ENCODE measurements around the gene TUBGCP5.

TUBGCP5 gene

GRCh38 chr15:22973987-22974386 is 65.4 kb downstream of the TUBGCP5 start:
- DNase-seq: no peak

DNA sequence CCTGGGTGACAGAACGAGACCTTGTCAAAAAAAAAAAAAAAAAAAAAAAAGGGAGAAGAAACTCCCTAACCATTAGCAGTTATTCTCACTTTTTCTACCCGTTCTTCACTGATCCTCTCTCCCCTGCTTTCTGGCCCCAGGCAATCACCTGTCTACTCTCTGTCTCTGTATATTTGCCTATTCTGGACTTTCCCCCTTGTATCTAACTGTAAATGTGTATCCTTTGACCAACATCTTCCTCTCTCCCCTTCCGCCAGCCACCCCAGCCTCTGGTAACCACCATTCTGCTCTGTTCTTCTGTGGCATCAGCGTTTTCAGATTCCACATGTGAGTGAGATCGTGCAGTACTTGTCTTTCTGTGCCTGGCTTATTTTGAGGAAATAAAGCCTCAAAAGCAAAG is 66.1 kb downstream of the TUBGCP5 start:
- no peak for DNase-seq

DNA sequence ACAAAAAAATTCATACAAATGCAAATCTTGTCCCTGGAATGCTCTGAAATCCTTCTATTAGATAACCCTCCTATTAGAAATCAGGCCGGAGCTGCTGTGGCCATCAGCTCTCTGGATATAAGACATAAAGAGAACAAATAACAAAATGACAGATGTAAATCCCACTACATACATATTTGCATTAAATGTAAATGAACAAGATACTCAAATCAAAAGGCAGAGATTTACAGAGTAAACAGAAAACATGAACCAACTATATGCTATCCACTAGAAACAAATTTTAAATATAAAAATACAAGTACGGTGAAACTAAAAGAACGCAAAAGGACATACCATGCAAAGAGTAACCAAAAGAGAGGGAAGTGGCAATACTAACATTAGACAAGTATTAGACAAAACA is 69.9 kb downstream of the TUBGCP5 start:
- no peak for DNase-seq

GRCh38 chr15:22968366-22968765 is 71.0 kb downstream of the TUBGCP5 start:
- DNase-seq: no peak

GRCh38 chr15:22967084-22967770 is 72.1 kb downstream of the TUBGCP5 start:
- no peak for DNase-seq

DNA sequence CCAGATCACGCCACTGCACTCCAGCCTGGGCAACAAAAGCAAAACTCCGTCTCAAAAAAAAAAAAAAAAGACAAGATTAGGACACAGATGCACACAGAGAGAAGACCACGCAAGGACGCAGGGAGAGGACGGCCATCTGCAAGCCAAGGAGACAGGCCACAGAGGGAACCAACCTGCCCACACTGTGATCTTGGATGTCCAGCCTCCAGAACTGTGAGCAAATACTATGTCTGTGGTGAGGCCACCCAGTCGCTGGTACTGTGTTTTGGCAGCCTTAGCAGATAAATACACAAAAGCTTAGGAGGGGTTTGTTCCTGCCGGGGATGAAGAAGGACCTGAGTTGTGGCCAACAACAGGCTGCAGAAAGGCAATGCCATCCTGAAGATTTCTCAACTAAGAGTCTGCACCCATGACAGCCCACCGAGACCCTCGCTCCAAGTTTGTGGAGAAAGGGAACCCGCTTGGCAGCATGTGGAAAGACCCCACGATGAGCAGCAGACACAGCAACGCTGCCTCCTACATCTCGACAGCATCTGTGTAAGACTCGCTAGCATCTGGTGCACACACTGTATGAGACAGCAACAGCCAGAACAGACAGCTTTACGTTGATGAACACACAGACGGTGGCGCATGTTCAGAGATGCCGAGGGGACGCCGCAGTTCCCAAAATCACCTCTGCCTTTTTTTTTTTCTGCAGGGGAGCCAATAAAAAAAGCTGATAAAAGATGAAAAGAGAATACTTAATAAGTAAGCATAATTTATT is 72.9 kb downstream of the TUBGCP5 start:
- DNase-seq: no peak

- no peak for DNase-seq
These were observed 75.7 kb downstream of the TUBGCP5 start for GRCh38 chr15:22963641-22964040.

DNA sequence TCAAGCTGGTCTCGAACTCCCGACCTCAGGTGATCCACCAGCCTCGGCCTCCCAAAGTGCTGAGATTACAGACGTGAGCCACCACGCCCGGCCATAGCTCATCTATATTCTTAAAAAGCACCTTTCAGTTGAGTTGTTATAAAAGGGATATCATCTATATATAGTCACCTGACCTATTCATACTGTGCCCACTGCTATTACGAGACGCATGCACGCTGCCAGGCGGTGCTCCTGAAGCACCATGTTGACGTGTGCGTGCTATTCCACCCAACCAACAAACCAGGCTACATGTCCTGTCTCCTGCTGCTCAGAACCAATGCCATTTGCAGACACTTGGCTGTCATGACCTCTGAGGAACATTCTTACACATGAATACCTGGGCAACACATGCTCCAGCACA is 76.8 kb downstream of the TUBGCP5 start:
- no peak for DNase-seq

DNA sequence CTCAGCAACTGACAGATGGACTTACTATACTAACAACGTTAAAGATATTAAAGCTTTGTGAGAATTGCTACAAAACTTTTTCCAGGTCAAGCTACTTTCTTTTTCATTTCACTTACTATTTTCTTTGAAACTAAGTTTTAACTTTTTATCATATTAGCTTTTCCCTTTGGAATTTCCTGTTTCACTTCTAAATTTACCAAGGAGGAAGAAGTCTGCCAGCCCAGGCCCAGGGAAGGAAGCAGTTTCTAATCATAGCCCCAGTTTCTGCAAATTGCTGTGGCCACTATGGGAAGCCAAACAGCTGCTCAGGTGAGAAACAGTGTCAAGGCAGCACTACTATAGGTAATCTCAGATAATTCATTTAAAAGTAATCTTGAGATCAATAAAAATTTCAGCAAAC is 77.6 kb downstream of the TUBGCP5 start:
- no peak for DNase-seq

GRCh38 chr15:22960556-22960955 is 78.8 kb downstream of the TUBGCP5 start:
- no peak for DNase-seq

- no peak for DNase-seq
These were observed 79.2 kb downstream of the TUBGCP5 start for GRCh38 chr15:22960126-22960525.

GRCh38 chr15:22959321-22960101 is 79.9 kb downstream of the TUBGCP5 start:
- no peak for DNase-seq

DNA sequence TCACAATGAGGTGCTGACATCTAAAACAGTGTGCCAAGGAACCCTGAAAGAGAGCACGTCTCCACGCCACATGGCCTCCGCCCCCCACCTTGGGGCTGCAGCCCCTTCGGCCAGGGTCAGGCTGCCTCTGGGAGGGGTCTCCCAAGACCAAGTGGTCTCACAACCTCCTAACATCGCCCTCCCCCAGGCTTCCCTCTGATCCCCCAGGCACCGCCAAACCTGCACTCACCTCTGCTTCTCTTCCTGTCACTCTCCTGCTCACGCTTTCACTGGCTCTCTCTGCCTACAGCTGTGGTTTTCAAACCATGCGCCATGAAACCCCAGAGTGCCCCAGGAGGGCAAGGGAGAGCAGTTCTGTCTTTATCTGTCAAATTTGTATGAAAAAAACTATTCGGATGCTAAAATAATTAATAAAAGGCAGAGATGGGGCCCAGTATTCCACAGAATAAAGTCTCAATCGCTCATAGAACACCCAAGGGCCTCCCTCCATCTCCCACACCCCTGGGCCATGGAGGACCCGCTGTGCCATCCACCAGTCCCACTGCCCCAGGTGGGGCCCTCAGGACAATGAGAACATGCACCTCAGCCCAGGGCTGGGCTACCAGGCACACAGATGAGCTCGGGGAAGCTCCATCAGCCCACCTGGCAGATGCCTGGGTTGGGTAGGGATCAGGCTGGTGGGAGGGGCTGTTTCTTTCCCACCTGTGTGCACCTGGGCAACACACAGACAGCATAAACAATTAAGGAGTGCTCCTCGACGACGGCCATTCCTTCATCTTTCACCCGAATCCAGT is 80.7 kb downstream of the TUBGCP5 start:
- no peak for DNase-seq

GRCh38 chr15:22956978-22957260 is 82.5 kb downstream of the TUBGCP5 start:
- DNase-seq: no peak

DNA sequence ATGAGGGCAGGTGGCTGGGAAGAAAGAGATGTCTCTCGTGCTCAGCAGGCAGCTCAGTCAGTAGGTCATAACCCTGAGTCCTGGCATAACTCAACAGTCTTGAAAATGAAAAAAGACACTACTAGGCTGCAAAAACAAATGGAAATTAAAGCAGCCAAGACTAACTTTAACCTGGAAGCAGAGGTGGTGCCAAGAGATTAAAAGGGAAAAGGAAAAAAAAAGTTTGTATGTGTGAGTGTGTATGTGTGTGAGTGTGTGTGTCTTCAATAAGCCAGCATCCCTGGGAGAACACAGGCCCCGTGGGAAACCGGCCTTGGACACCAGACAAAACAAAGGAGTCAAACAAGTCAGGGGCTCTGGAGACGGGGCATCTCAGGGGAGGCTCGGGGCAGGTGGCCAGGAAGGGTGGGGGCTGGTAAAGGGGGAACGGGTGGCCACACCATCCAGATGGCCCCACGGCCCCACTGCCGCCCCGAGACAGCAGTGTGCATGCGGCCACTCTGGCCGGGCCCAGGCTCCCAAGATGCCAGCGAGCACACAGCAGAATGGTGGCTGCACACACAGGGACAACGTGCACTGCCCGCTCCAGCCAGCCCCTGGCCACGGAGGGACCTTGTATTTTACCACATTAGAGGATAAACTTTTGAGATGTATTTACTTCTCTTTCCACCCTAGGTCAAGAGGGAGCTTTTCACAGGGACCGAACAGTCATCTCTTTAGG is 83.0 kb downstream of the TUBGCP5 start:
- DNase-seq: no peak

DNA sequence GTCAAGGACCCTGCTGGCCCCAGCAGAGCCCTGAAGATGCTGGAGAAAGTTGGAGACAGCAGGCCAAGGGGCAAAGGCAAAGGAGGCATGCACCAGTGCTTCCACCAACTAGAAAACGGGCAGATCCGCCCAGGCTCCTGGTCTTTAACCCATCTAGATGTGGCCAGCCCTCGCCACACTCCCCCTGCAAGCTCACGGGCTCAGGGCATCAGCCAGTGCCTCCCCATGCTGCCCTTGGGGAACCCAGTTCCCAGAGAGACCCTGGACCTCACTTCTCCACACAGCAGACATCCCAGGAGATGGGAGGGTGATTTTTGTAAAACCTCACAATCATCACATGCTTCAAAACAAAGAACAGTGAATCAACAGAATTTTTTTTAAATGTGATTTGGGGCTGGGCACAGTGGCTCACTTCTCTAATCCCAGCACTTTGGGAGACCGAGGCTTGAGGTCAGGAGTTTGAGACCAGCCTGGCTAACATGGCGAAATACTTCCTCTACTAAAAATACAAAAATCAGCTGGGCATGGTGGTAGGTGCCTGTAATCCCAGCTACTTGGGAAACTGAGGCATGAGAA is 83.7 kb downstream of the TUBGCP5 start:
- no peak for DNase-seq

DNA sequence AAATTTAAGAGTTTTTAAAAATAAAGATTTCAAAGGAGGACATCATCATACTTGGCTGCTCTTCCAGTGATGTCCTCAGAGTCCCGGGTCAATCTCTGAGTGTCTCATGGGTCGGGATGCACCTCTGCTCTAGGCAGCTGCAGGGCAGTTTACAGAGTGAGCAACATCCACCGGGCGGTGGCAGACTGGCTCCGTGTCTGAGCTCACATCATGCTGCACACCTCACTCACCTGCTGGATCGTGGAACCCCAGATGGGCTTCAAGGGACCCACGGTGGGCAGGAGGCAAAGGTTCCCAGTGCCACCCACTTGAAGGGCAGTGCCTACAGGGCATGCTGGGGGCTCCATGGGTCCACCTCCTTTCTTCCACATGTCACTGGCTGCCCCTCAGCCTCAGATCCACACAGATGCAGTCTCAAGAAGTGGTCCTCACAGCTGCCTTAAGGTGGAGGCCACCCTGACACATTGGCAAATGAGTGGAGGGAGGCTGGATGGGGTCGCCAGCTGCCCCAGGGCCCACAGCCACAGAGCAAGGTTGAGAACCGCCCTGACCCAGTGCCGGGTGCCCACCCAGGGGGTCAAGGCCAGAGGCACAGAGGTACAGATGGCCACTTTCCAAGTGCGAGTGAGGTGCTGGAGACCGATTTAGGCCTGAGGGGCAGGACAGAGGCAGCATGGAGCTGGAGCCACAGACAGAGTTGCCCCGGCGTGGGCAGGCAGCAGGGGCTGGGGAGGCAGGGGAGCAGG is 84.4 kb downstream of the TUBGCP5 start:
- no peak for DNase-seq

- DNase-seq: no peak
These were observed 85.0 kb downstream of the TUBGCP5 start for GRCh38 chr15:22954326-22954725.

DNA sequence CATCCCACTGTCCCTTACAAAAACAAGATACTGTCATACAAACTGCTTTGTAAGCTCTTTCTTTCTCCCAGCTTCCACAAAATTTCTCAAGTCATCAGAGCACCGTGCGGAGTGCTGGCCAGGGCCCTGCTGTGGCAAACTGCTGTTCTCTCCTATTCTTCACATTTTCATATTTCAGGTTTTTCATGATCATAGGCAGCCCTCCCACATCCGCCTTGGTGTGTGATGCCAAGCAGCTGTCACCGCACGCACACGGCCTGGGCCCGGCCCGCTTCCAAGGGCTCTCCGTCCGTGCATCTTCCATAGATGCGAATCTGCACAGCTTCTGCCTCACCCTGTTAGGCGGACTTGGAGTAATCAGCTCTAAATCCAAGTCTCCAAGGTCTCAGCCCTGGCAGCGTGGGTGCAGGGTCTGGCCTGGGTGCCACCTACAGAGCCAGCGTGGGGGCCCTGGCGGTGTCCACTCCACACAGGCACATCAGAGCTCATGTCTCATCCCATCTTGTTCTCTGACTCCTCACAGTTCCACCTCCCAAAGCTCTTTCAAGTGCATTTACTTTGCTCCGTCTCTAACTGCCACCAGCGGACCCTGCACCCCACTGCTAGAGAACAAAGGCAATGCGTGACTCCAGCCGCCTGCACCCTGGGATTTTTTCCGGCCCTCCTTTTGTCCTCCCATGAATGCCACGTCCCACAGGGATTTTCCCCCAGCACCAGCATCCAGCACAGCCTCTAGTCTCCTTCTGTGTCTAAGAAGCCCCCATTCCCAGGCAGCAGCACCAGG is 86.4 kb downstream of the TUBGCP5 start:
- no peak for DNase-seq

Data from CD4-positive, alpha-beta T cell treated with Interleukin-21 for 1 hour (primary cell).